HL-60/S4 treated with retinoic acid at 250 ng/mL for 4 days and 3 days (cell line): ENCODE results near the gene CYP8B1.

Experiments used
- in situ Hi-C: fragments of 300-500 bp; cut with MboI; formaldehyde crosslinking; loops from 2 replicates; pipeline ENCODE4 v1.7.0; 2022; ENCODE audit warnings: low sequenced_read_pairs

The CYP8B1 gene

GRCh38 chr3:42875325-42876151 is at the start of gene CYP8B1:
CYP8B1 (minus strand) TSS chr3:42875879; CDS start chr3:42875816, 63 bp downstream.
- in situ Hi-C loops: no loop called here

- in situ Hi-C loops: no loop called here
Measured at GRCh38 chr3:42923606-42924005, 47.9 kb upstream of the CYP8B1 start.

GRCh38 chr3:42914771-42915515 is 39.3 kb upstream of the CYP8B1 start:
- in situ Hi-C loops: no loop called here

GRCh38 chr3:42911551-42911950 is 35.9 kb upstream of the CYP8B1 start:
- in situ Hi-C loops: no loop called here

- in situ Hi-C loops: no loop called here
Measured at GRCh38 chr3:42908675-42909074, 33.0 kb upstream of the CYP8B1 start.

GRCh38 chr3:42906848-42907183 is 31.1 kb upstream of the CYP8B1 start:
- in situ Hi-C loops: no loop called here

GRCh38 chr3:42906070-42906847 is 30.6 kb upstream of the CYP8B1 start, which contains the start of gene ZNF662:
ZNF662 (plus strand) TSS chr3:42906142; CDS start chr3:42908115, 1,973 bp downstream.
- in situ Hi-C loops: no loop called here

GRCh38 chr3:42905740-42906069 is 30.0 kb upstream of the CYP8B1 start:
- in situ Hi-C loops: no loop called here

GRCh38 chr3:42904076-42904475 is 28.4 kb upstream of the CYP8B1 start:
- in situ Hi-C loops: no loop called here

- in situ Hi-C loops: no loop called here
Measured at GRCh38 chr3:42902257-42902656, 26.6 kb upstream of the CYP8B1 start.

GRCh38 chr3:42901073-42901415 is 25.4 kb upstream of the CYP8B1 start:
- in situ Hi-C loops: no loop called here

GRCh38 chr3:42900226-42901072 is 24.8 kb upstream of the CYP8B1 start:
- in situ Hi-C loops: no loop called here

- in situ Hi-C loops: no loop called here
Measured at GRCh38 chr3:42898896-42899675, 23.4 kb upstream of the CYP8B1 start.

GRCh38 chr3:42895580-42895868 is 19.8 kb upstream of the CYP8B1 start:
- in situ Hi-C loops: no loop called here

- in situ Hi-C loops: no loop called here
Measured at GRCh38 chr3:42894698-42895579, 19.3 kb upstream of the CYP8B1 start.

- in situ Hi-C loops: no loop called here
Measured at GRCh38 chr3:42892807-42893206, 17.1 kb upstream of the CYP8B1 start.

GRCh38 chr3:42892169-42892568 is 16.5 kb upstream of the CYP8B1 start:
- in situ Hi-C loops: no loop called here

GRCh38 chr3:42891042-42891441 is 15.4 kb upstream of the CYP8B1 start:
- in situ Hi-C loops: no loop called here

- in situ Hi-C loops: no loop called here
Measured at GRCh38 chr3:42887084-42887483, 11.4 kb upstream of the CYP8B1 start.
